ENCODE data around the gene ARL6IP4. TPM values are rescaled to one million over a fixed set of nuclear protein-coding genes. Genes with fewer than 3 reads are reported as not detected.

ARL6IP4 gene
- total RNA-seq, 1 donor from 2014 or later: 166 TPM

- DNase-seq (ENCODE audit: extremely low spot score, unreplicated experiment): peak; percentile 97
- H3K36me3 Mint-ChIP-seq (ENCODE audit: unreplicated experiment): no peaks in the 10 kb centered on the region
- no peaks in the 10 kb centered on the region for H3K27me3 Mint-ChIP-seq (ENCODE audit: unreplicated experiment)
- H3K4me1 Mint-ChIP-seq (ENCODE audit: unreplicated experiment): peaks cover 63% of the 10 kb centered on the region
- H3K4me3 Mint-ChIP-seq (ENCODE audit: unreplicated experiment): peak overlapping the region; percentile 9
- H3K27ac Mint-ChIP-seq (ENCODE audit: unreplicated experiment): peak overlapping the region; percentile 98
- peak; percentile 50 for TF ChIP-seq CTCF (IDR thresholded peaks at IDR 0.05)
- H3K9me3 Mint-ChIP-seq (ENCODE audit: unreplicated experiment): no peaks in the 10 kb centered on the region
These were observed 33.7 kb upstream of the ARL6IP4 start for GRCh38 chr12:122946690-122947341.

GRCh38 chr12:122947352-122947792 lies 33.1 kb upstream of the ARL6IP4 start:
- DNase-seq (ENCODE audit: extremely low spot score, unreplicated experiment): no peak
- Mint-ChIP-seq H3K36me3 (ENCODE audit: unreplicated experiment) (no peaks in the 10 kb centered on the region), H3K27ac (ENCODE audit: unreplicated experiment) (peak overlapping the region; percentile 98)

GRCh38 chr12:122948605-122949004 lies 31.9 kb upstream of the ARL6IP4 start:
- Mint-ChIP-seq H3K27me3 (ENCODE audit: unreplicated experiment) (no peaks in the 10 kb centered on the region), H3K4me3 (ENCODE audit: unreplicated experiment) (no peak overlapping the region)

More at GRCh38 chr12:122947352-122947792, 33.1 kb upstream of the ARL6IP4 start:
- H3K4me3 Mint-ChIP-seq (ENCODE audit: unreplicated experiment): no peak overlapping the region
- H3K27me3 Mint-ChIP-seq (ENCODE audit: unreplicated experiment): no peaks in the 10 kb centered on the region
- H3K4me1 Mint-ChIP-seq (ENCODE audit: unreplicated experiment): peaks cover 67% of the 10 kb centered on the region
- no peak for TF ChIP-seq CTCF (IDR thresholded peaks at IDR 0.05)
- no peaks in the 10 kb centered on the region for H3K9me3 Mint-ChIP-seq (ENCODE audit: unreplicated experiment)

GRCh38 chr12:122949405-122949804 lies 31.1 kb upstream of the ARL6IP4 start:
- H3K36me3 Mint-ChIP-seq (ENCODE audit: unreplicated experiment): no peaks in the 10 kb centered on the region
- no peaks in the 10 kb centered on the region for H3K9me3 Mint-ChIP-seq (ENCODE audit: unreplicated experiment)
- peaks cover 47% of the 10 kb centered on the region for H3K4me1 Mint-ChIP-seq (ENCODE audit: unreplicated experiment)
- H3K27ac Mint-ChIP-seq (ENCODE audit: unreplicated experiment): no peak overlapping the region
- no peak overlapping the region for H3K4me3 Mint-ChIP-seq (ENCODE audit: unreplicated experiment)
- TF ChIP-seq CTCF (IDR thresholded peaks at IDR 0.05): no peak
- DNase-seq (ENCODE audit: extremely low spot score, unreplicated experiment): no peak
- no peaks in the 10 kb centered on the region for H3K27me3 Mint-ChIP-seq (ENCODE audit: unreplicated experiment)

More at GRCh38 chr12:122948605-122949004, 31.9 kb upstream of the ARL6IP4 start:
- H3K36me3 Mint-ChIP-seq (ENCODE audit: unreplicated experiment): no peaks in the 10 kb centered on the region
- peak overlapping the region; percentile 98 for H3K27ac Mint-ChIP-seq (ENCODE audit: unreplicated experiment)
- no peak for DNase-seq (ENCODE audit: extremely low spot score, unreplicated experiment)
- no peaks in the 10 kb centered on the region for H3K9me3 Mint-ChIP-seq (ENCODE audit: unreplicated experiment)
- H3K4me1 Mint-ChIP-seq (ENCODE audit: unreplicated experiment): peaks cover 55% of the 10 kb centered on the region
- TF ChIP-seq CTCF (IDR thresholded peaks at IDR 0.05): no peak

GRCh38 chr12:122949816-122950675 lies 30.4 kb upstream of the ARL6IP4 start:
- no peak overlapping the region for H3K4me3 Mint-ChIP-seq (ENCODE audit: unreplicated experiment)
- no peaks in the 10 kb centered on the region for H3K9me3 Mint-ChIP-seq (ENCODE audit: unreplicated experiment)
- H3K4me1 Mint-ChIP-seq (ENCODE audit: unreplicated experiment): peaks cover 40% of the 10 kb centered on the region
- H3K27me3 Mint-ChIP-seq (ENCODE audit: unreplicated experiment): no peaks in the 10 kb centered on the region
- H3K27ac Mint-ChIP-seq (ENCODE audit: unreplicated experiment): no peak overlapping the region
- no peak for DNase-seq (ENCODE audit: extremely low spot score, unreplicated experiment)
- TF ChIP-seq CTCF (IDR thresholded peaks at IDR 0.05): no peak
- H3K36me3 Mint-ChIP-seq (ENCODE audit: unreplicated experiment): no peaks in the 10 kb centered on the region
